HCEC 1CT (cell line): ENCODE data around the gene PHF12.
"Not testable (repeated sequence)": the region's sequence is repeated elsewhere in the genome, so short reads cannot be mapped to it uniquely, and the experiment has no call there.

Experiments used
- DNase-seq: peaks from one replicate; pipeline ENCODE4 v3.0.0-alpha.2; 2017

Gene PHF12

DNA sequence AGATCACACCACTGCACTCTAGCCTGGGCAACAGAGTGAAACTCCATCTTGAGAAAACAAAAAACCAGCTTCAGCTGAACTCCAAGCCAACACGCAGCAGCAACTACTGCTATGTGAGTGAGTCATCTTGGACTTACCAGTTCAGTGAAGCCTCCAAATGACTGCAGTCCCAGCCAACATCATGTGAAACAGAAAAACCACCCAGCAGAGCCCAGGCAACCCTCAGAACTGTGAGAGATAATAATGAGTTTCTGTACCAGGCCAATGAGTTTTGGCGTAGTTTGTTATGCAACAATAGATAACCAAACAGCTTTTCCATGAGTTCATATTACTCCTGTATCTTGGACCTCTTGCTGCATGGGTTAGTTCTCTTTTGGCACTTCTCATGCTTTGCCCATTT lies 23.3 kb downstream of the PHF12 start:
- peak; percentile 18 for DNase-seq

DNA sequence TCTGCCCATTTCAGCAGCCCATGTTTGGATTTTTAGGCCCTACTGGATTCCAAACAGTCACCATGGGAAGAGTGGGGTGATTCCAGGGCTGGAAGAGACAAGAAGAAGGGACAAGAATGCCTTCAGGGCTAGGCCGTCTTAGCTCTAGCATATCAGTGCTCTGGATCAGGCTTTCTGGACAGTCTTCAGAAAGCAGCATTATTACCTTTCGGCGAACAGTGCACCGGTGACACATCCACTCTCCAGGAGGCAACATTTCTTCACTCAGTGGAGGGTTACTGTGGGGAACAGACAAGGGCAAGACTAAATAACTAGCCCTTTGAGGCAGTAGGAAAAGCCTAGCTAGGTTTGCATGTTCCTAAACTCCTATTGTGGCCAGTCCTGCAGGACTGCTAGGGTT lies 24.5 kb downstream of the PHF12 start:
- DNase-seq = no peak

DNA sequence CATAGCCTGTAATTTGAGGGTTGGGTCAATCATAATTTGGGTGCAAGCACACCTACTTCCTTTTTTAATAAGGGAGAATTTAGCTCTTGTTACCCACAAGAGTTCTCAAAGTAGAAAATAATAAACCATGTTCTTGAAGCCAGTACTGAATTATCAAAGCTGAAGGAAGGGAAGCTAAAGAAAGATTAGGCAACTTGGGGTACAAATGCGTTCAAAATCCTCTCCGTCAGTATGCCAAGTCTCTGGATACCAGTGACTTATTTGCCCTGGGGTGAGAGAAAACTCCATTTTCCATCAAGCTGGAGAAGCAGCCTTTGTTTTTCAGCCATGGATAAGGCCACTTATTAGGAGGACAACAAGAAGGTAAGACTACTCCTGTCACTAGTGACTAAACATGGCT lies 25.0 kb downstream of the PHF12 start:
- DNase-seq = no peak

DNA sequence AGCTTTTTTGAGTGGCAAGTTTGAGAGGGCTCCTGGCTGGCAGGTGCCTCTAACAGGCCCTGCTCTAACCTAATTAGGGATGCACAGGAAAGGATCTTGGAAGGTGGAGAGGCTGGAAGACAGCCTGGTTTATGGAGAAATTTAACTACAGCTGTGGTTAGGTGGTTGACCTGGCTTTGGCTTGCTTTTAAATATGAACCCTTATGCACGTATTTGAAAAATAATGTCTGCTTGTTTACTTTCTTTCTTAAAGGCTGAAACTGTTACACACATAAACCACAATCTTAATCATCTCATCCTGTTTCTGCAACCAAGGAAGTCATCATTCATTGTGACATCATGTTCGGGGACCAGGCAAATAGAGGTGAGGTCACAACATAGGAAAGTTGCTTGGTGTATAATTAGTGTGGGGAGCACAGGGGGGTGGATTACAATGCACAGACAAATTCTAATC lies 25.4 kb downstream of the PHF12 start:
- DNase-seq = peak; percentile 92

DNA sequence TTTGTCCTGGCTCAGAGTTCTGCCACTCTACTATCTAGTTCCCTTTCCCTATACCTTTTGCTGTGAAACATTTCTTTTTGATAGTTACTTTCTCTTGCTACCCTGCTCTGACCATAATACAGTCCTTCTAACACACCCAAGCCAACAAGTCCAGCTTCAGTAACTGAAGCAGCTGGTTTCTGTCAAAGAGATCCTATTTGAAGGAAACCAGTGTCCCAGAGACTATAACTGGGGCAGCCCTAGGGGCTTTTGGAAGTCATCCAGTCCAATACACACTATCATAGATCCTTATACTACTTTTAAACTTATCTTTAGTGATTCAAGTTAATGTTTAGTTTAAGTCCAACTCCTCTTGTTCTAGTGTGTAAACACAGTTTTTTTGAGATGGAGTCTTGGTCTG lies 31.1 kb downstream of the PHF12 start:
- no peak for DNase-seq

DNA sequence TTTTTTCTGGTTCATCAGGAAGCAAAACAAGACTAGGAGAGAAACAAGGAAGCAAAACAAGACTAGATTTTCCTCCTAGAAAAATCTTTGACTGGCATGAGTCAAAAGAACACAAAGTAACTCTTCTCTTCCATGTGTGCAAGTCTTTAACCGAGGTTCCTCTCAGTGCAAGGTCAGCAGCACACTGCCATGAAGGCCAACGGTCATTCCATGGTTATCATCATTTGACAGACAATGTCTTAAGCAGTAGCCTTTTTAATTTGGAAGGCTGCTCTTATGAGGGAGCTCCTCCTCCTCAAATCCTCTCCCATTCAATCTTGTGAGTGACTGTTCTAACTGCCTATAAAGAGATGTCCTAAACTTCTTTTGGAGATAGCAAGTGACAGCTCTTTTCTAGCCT lies 33.0 kb downstream of the PHF12 start:
- no peak for DNase-seq

DNA sequence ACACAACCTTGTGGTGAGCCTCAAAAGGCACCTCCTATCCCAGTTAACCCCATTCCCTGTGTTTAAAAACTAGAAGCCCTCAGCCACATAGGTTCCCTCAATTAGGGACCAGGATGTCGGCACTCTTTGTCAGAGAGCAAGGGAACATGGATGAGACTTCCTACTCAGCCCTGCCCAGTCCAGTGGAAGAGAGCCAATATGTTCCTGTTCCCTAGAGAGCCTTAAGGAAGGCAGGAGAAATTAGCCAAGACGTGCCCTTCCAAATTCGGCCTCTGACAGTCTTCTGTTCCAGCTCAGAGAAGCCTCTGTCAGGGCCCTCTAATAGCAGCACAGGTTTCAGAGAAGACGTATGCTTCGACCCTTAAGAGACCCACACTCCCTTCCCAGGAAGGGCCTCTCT lies 33.9 kb downstream of the PHF12 start:
- DNase-seq = no peak

DNA sequence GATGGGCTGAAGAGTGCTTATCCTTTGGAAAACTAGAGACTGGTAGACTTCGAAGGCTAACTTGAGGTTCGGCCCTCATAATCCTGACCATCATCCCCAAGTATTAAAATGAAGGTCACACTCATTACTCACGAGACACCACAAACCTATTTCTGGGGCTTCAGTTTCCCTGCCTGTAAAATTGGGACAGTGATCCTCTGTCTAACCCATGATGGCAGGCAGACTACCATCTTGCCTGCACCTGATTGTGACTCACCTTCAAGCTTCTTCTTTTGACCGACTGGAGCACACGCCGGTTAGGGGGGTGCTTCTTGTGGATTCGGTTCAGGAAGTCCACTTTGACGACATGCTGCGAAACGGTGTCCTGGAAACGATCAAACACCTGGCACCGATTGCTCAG lies 34.3 kb downstream of the PHF12 start:
- DNase-seq = no peak

DNA sequence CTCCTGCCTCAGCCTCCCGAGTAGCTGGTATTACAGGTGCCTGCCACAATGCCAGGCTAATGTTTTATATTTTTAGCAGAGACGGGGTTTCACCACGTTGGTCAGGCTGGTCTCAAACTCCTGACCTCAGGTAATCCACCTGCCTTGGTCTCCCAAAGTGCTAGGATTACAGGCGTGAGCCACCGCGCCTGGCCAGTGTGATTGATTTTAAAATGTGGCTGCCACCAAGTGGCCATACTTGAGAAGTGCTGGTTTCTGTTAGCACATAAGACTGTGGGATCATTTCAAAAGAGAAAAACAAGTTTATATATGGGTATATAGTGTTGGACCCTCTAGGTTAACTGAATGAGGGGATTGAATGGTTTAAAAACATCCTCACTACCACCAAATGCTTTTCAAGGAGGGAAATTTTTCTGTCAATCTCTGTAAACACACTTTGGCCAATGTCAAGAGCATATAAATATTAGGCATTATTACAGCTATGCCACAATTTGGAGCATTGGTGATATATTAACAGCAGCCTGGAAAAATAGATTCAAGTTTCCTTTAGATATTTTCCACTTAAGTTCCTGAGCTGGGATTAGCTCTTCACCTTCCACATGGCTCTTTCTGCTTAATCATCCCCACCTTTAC lies 34.9 kb downstream of the PHF12 start:
- DNase-seq = no peak

DNA sequence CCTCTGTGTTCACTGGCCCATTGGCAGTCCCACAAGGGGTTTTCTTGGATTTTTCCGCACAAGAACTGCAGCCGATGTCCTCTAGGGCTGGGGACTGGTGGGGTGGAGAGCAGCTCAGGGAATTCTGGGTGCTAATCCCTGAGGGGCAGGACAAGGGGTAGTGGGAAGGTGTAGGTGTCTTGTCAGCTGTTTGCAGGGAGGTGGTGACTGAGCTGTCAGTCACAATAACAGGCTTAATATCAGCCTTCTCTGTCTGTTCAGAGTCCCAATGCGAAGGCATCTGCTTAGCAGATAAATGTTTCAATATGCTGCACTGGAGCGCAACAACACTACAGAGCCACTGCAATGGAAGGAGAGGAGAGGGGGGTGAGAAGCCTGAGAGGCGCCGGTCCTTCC lies 38.4 kb downstream of the PHF12 start:
- no peak for DNase-seq

DNA sequence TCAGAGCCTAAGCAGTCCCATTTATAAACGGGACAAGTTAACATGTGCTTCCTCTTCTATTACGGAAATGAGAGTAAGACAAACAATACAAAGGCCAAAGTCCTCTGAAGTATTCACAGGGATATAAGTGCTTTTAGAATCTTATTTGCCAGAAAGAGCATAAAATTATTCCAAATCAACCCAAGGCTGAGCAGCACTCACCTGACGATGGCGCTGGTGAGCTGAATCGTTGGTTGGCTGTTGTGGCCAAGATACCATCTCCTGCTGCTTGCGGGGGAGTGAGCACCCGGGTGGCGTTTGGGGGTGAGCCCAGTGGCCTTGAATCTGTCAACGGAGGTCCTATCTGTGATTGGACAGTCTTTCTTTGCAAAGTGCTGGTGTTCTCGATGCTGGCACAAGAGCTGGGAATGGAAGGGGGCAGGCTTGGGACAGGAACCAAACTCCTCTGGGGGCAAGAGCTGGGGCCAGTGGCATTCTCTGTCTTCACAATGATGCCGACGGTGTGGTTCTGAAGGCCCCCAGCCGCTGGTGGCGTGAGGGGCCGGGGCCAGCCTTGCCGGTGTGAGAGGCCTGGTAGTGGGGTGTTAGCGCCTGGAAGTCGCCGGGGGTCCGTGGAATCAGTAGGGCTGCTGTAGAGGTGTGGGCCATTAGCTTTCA lies 38.9 kb downstream of the PHF12 start:
- no peak for DNase-seq

DNA sequence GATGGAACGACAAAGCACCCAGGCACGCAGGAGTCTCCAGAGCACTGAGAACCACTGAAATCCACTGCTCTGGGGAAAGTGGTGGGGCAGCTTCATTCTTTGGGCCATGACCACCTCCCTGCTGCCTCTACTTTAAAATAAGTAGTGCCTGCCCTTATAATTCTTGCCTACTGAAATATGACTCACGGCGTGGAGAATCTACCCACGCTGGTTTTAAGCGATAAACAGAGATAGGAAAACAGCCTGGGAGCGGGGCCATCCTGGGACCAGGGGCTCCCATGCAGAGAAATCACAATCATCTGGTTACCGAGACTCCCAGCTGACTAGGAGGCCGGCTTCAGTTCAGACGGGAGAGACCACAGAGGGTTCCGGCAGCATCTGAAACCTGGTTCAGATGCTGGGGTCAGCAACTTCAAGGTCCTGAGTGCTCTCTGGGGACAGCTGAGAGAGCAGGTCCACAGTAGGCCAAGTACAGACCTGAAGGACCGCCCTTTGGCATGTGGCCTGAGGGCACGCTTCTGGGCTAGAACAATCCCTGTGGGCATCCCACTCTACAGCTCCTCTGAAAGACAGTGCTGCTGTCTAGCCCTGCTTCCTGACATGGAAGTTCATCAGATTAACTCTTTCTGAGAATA lies 39.8 kb downstream of the PHF12 start:
- no peak for DNase-seq

DNA sequence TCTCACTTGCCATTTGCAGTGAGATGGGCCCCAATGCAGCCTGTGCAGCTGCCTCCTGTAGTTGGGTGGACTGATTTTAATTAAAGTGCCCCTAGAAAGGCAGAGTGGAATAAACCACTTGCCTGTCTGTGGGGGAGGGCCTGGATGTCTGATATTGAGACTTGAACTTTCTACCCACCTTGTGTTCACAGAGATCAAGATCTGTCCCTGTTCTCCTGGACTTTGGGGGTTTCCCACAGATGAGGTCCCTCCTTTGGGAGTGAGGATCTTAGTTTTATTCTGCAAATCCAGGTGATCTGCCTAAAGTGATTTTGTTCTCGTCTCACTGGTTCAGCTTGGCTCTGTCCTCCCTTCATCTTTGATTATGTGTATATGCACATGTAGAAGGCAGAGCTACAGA lies 40.8 kb downstream of the PHF12 start:
- no peak for DNase-seq

DNA sequence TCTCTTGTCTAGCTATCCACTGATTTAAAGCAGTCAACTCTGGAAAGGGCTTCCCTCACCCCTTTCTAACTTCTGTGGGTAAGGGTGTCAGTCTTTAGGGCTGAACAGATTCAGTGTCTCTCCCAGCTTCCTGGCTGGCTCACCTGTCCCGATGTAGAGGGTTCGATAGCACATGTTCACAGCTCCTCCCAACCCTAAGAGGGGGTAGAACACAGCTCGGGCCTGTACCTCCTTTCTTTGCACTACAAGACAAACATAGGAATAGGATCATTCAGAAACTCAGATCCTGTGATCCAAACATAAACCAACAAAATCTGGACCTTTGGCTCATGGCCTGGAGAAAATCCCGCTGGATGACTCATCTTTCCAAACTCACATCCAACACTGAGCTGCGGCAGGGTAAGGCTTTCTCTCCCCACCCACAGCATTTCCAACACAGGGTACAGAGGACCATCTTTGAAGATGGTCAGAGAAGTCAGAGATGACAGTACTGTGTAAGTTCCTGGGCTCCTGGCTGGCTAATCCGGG lies 42.6 kb downstream of the PHF12 start:
- peak; percentile 73 for DNase-seq

DNA sequence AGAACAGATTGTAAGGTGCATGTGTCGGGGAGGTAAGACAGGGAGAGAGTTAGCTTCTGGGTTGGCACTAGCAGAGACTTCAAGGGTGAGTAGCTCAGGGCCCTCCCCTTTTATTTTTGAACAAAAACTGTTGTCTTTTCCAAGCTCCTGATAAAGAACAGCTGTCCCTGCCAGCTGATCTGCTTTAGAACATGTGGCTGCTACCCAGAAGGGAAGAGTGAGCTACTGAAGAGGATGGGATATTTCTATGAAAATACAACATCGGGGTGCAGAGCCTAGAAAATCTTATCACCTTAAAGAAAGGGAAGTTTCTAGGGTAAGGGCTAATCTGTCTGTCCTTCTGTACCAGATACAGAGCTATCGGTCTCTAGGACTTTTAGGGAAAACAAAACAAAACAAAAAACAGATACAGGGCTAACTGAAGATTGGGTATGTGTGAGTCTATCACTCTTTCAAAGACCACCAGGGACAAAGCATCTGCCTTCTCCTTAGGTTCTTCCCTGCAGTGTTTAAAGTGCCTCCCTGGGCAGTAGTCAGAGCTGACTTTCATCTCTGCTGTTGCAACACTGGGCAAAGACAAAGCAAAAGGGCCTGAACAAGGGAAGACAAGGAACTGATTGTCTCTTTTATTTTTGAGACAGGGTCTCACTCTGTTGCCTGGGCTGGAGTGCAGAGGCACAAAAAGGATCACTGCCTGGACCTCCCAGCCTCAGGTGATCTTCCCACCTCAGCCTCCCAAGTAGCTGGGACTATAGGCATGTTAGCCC lies 43.4 kb downstream of the PHF12 start:
- no peak for DNase-seq

DNA sequence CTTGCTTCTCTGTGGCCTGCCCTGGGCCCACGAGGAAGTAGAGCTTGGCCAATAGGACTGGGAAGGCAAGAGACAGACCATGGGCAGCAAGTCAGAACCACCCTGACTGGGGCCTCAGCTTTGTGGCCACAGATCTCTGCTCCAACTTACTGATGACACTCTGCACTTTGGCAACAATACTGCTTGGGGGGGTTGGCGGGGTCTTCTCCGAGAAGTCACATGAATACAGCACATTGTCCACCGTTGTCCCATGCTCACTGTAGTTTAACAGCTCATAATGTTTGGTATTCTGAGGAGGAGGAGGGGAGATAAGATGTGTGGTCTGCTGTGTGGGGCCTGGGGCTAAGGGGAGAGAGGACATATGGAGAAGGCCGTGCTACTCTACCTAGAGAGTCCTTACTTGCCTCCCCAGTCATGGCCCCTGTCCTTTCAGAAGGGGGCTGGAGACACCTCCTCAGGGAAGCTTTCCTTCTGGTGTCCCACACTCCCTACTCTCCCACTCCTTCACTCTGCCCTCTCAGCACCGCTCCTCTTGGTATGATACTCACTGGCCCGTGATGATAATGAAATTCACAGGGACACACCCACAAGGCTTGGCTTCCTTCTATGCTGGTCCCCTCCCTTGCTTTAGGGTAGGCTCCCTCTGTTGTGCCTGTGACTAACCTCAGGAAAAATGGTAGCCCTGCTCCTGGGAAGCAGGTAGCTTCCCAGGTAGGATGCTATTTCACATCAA lies 44.4 kb downstream of the PHF12 start:
- DNase-seq = no peak

DNA sequence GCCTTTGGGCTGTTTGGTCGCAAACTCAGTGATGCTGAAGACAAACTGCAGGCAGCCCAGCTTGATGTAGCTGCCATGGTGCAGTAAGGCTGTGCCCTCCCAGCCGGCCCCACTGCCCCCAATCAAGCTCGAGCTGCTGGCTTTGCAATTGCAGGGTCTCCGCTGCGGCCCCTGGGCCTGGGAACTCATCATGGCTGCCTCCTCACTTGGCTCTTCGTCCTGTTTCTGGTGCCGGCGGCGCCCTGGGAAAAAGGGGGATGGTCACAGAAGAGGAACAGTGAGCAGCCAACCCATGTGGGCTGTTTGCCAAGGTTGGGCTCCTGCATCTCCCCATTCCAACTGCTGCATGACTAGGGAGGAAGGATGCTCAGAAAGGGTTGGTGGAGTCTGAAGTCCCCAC lies 45.0 kb downstream of the PHF12 start:
- DNase-seq = no peak

DNA sequence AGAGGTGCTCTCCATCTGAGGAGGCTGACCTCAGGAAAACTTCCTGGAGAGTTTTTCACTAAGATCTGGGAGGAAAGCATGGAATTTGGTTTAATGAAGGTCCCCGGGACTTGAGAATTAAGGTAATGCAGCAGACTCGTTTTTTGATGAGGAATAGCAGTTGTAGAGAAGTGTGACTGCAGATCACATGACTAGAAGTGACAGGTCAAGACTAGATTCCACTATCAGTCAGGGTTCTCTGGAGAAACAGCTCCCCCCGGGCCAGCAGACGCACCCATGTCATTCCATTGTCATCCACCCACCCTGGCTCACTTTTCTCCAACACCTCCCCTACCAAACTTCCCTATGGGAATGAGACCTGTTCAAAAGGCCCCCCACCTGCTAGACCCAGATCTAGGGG lies 46.5 kb downstream of the PHF12 start:
- no peak for DNase-seq

DNA sequence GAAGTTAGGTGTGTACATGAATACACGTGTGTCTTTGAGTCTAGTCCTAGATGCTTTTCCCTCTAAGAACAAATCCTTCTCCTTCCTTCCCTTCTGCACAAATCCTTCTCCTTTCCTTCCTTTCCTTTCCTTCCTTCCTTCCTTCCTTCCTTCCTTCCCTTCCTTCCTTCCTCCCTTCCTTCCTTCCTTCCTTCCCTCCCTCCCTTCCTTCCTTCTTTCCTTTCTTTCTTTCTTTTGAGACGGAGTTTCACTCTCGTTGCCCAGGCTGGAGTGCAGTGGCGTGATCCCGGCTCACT lies 47.8 kb downstream of the PHF12 start:
- not testable (repeated sequence) for DNase-seq

DNA sequence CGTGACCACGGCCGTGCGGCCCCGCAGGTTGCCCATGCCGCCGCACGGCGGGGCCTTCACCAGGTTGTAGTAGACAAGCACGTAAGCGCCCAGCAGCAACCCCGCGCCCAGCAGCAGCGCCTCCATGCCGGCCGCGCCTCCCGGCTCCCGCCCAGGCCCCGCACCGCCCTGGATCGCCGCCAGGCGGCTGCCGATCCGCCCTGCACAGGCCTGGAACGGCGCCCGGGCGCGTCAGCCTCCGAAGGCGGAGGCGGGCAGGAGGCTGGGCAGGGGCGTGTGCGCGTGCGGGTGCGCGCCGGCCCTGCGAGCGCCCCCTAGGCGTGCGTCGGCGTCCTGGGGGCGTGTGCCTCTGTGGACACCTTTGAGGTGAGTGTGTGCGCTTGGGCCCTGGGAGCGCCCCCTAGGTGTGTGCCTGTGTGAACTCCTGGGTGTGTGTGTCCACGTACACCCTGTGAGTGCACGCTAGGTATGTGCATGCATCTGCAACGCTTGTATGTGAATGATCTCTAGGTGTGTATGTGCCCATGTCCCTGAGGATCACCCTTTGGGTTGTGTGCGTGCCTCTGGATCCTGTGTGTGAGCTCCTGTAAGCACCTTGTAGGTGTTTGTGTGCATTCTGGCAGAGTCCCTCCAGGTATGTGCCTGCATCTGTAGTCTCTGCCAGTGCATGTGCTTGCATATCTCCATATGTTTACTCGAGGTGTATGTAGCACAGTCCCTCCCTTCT lies 48.3 kb downstream of the PHF12 start, which contains the start of gene DHRS13:
TSS of gene DHRS13 (minus strand) at position 261 of the 727 bp plus-strand sequence. CDS start at position 126, 135 bp downstream.
- peak; percentile 83 for DNase-seq

DNA sequence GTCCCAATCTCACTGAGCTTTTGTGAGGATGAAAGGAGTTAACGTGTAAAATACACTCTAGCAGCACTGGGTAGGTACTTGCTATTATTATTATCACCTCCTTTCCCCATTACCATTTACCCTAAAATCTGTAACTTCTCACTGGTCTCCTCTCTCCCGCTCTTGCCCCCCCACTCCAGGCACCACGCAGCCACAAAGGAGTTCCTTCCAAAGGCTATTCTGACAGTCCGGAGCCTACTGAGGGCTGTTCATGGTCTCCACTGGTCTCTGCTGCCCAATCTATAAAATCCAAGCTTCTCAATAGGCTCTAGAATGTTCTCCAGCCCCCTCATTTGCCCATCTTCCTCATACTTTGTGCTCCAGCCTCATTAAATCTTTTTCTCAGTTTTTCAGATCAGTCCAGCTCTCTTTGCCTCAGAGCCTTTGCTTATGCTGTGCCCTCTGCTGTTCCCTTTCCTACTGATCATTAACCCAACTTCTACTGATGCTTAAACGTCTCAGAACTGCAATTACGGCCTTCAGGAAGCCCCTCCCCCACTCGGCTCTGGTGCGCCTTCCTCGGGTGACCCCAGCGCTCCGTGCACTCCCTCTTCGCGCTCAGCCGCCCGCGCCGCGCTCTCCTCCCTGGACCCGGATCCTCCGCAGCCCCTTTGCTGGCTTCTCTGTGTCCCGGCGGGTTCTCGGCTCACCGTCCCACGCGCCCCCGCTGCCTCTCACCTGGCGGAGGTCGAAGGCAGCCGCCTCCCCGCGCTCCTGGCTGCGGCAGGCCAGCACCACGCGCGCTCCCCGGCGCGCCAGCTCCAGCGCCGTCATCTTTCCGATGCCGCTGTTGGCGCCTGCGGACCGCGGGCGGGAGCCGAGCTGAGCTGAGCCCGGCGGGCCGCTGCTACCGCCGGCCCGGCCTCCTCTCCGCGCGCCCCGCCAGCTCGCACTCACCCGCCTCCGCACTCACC lies 49.2 kb downstream of the PHF12 start:
- DNase-seq = no peak
